Right lobe of liver (tissue), 4 donors: Measurements from ENCODE around the gene PPTC7.

Experiments used
- POLR2A ChIP-seq: fragments of 450-650 bp; IDR thresholded peaks from one replicate; pipeline ENCODE4 v1.6.1; 2017; ENCODE audit warnings: antibody characterized with exemption, mild to moderate bottlenecking
- TF ChIP-seq, protein P1 (sequence below), 4 donors: fragments of 200-600 bp in 3 of 4; fragments of 450-650 bp in 1 of 4; IDR thresholded peaks; one replicate each; pipeline versions ENCODE4 v1.5.1 to v1.8.0; 2016 to 2022; ENCODE audit warnings: antibody characterized with exemption in 4 of 4, mild to moderate bottlenecking in 2 of 4
- donor health status: DM: no; HTN: no; CAD: no.
- donor health status: DM: no; HTN: no; CAD: no.
- donor health status: DM: no; HTN: yes; CAD: no.

DNA sequence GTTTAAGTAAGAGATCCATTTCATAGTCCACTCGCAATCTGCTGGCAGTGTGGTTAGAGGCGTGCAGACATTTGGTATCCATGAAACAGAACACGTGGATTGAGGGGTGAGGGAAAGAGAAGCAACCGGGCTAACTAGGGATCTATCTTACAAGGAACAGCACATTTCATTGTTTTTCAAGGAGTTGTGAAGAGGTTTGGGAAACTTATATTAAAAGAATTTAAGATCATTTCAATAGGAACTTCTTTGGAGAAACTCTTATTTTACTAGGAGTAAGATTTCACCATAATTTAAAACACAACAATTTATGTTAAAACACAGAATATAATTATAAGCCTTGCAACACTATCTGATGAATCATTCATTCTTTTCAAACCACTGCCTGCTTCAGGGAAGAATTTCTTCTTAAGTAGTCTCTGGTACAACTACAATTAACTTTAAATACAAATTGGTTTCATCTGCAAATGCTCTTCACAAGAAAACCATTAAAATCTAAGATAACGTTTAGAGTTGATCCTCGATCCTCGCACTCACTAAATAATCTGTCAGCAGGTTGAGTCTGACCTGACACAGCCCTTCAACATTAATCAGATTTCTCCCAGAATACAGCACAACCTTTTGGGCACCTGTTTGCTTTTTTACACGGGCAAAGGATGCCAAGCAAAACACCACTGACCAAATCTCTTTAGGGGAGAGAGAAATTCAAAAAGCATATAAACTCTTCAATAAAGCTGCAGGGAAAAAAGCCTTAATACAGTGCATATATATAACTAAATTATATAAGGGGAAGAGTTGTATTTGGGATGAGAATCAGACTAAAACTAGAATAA is 27.3 kb downstream of the PPTC7 start:
- TF ChIP-seq, protein P1, sequence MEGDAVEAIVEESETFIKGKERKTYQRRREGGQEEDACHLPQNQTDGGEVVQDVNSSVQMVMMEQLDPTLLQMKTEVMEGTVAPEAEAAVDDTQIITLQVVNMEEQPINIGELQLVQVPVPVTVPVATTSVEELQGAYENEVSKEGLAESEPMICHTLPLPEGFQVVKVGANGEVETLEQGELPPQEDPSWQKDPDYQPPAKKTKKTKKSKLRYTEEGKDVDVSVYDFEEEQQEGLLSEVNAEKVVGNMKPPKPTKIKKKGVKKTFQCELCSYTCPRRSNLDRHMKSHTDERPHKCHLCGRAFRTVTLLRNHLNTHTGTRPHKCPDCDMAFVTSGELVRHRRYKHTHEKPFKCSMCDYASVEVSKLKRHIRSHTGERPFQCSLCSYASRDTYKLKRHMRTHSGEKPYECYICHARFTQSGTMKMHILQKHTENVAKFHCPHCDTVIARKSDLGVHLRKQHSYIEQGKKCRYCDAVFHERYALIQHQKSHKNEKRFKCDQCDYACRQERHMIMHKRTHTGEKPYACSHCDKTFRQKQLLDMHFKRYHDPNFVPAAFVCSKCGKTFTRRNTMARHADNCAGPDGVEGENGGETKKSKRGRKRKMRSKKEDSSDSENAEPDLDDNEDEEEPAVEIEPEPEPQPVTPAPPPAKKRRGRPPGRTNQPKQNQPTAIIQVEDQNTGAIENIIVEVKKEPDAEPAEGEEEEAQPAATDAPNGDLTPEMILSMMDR (IDR thresholded peaks at IDR 0.05): no peak
- no peak for TF ChIP-seq POLR2A
